H1 (cell line): ENCODE data around the gene ITIH1. TPM values are rescaled to one million over a fixed set of nuclear protein-coding genes. Genes with fewer than 3 reads are reported as not detected.

ENCODE experiments used
- ASH2L ChIP-seq: fragments of 200-600, 300-600 bp; sonication (generic); IDR thresholded peaks from one replicate; pipeline ENCODE4 v1.7.1; 2017; ENCODE audit warnings: low read length
- BRCA1 ChIP-seq: IDR thresholded peaks from 2 replicates; pipeline ENCODE4 v1.6.1; 2012; ENCODE audit warnings: low read depth, low read length, improper control_type of control experiment
- CEBPB ChIP-seq: IDR thresholded peaks from 2 replicates; pipeline ENCODE4 v1.6.1; 2012; ENCODE audit warnings: low read depth, low read length
- CTBP2 ChIP-seq: IDR thresholded peaks from 2 replicates; pipeline ENCODE4 v1.7.0; 2011; ENCODE audit warnings: borderline replicate concordance, mild to moderate bottlenecking, moderate library complexity, mixed read lengths, low read length; ENCODE audit not compliant: insufficient read depth, insufficient read length
- E2F6 ChIP-seq: IDR thresholded peaks from 2 replicates; pipeline ENCODE4 v1.6.1; 2012; ENCODE audit warnings: inconsistent platforms
- EP300 ChIP-seq, 2 experiments: IDR thresholded peaks; 1 replicate in 1 of 2; 2 replicates in 1 of 2; pipeline ENCODE4 v1.6.1; 2011 to 2012; ENCODE audit warnings: low read depth in 2 of 2, low read length in 2 of 2, mild to moderate bottlenecking in 2 of 2, borderline replicate concordance in 1 of 2, inconsistent platforms in 1 of 2, moderate library complexity in 1 of 2
- polyA plus RNA-seq, 7 experiments: library from polyadenylated mRNA; depleted of rRNA in 3 of 7; stranded (reverse) in 5 of 7; unstranded in 2 of 7; fragments of >200 nt in 5 of 7; fragments of 200-250 nt in 2 of 7; gene quantifications; 1 replicate in 5 of 7; 2 replicates in 1 of 7; 4 replicates in 1 of 7; pipeline versions ENCODE4 v1.2.1 to v1.2.3, GENCODE V29; 2011 to 2013; ENCODE audit warnings: missing spikeins in 2 of 7, mixed read lengths in 2 of 7
- total RNA-seq: library from RNA; stranded (reverse); fragmentation: NEBNext Ultra II Directional; extraction: Animal tissue kit (Norgen Biotek cat#: 25700); gene quantifications from 2 replicates; pipeline ENCODE4 v1.2.1, GENCODE V29; 2021
- TF ChIP-seq, protein P1 (sequence below): IDR thresholded peaks from 2 replicates; pipeline ENCODE4 v1.6.1; 2011; ENCODE audit warnings: low read depth, mild to moderate bottlenecking, low read length; ENCODE audit not compliant: insufficient read depth

Gene ITIH1
- total and polyA plus RNA-seq, 2 of the 8 experiments (the other 6 are each of a cell fraction or from before 2014, with no cell fraction given) = not detected

DNA sequence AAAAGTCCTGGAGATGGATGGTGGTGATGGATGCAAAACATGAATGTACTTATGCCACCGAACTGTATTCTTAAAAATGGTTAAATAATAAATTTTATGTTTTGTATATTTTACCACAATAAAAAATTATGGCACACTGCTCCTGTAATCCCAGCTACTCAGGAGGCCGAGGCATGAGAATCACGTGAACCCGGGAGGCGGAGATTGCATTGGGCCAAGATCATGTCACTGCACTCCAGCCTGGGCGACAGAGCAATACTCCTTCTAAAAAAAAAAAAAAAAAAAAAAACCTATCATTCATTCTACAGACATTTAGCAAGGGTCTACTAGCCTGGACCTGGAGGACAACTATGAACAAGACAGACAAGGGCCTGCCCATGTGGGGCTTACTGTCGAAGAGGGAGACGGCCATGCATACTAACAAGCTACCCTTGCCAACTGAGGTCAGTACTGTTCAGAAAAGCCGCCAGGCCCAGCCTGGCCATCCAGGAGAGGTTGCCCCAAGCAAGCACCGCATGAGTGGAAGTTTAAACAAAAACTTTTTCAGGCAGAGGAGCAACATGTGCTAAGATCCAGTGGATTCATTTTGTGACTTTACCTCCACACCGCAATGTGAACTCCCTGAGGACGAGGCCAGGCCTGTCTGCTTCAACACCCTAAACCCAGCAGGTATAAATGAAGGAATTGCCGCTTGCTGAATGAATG, 3.9 kb upstream of the ITIH1 start (continued):
- TF ChIP-seq CTBP2 = no peak
- TF ChIP-seq, protein P1, sequence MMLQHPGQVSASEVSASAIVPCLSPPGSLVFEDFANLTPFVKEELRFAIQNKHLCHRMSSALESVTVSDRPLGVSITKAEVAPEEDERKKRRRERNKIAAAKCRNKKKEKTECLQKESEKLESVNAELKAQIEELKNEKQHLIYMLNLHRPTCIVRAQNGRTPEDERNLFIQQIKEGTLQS = no peak
- TF ChIP-seq EP300 (IDR thresholded peaks at IDR 0.05; ENCODE audit: borderline replicate concordance in 1 of 2, low read depth in 2 of 2, low read length in 2 of 2) = no peak
- no peak for TF ChIP-seq BRCA1
- no peak for TF ChIP-seq ASH2L
- TF ChIP-seq CEBPB = no peak
- no peak for TF ChIP-seq E2F6
